Measurements from ENCODE around the gene ARSB.

DNA sequence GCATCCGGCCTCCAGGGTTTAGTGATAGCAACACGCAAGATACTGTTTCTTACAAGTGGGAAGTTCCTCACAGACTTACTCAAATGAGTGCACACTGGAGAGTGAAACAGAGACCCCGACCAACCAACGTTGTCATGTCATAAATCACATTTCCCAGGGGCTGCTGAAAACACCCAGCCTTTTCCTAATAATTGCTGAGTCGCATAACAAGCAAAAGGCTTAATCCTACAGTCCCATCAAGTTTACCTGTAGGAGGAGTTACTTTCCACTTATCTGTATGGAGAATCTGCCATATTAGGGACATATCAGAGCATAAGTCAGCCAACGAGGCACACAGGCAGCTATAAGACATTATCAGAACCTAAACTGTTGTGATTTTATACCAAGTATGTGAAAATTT is 180.1 kb downstream of the ARSB start:
- TF ChIP-seq CTCF (conservative IDR thresholded peaks at IDR 0.05 in 1 of 2, IDR thresholded peaks at IDR 0.05 in 1 of 2; ENCODE audit: low read depth in 1 of 2, low read length in 2 of 2) (no peak), EZH2 (IDR thresholded peaks at IDR 0.05; ENCODE audit: low read length, missing control alignments) (no peak)
